Activated naive CD4-positive, alpha-beta T cell treated with anti-CD3 and anti-CD28 coated beads, Interleukin-2, amount 10 ng/mL, durations not matched to agents 7 days and 5 days (primary cell): ENCODE results near the gene TCF20.
A peak's percentile ranks its signal among the peaks of the same experiment; 100 is the strongest.

ENCODE experiments used
- CTCF ChIA-PET: fragments of 350-600 bp; sonication (Branson Sonifier 250); formaldehyde crosslinking; loops from one replicate; lab custom pipeline; 2021; ENCODE audit warnings: antibody characterized with exemption; lab: Charles Lee
- DNase-seq: peaks from one replicate; pipeline ENCODE4 v3.0.0-alpha.2; 2020
- H3K27ac Mint-ChIP-seq: one replicate; pipeline ENCODE4 v1.8.0; 2021; ENCODE audit warnings: mild to moderate bottlenecking, moderate library complexity, mixed read lengths
- H3K27me3 Mint-ChIP-seq: one replicate; pipeline ENCODE4 v1.8.0; 2021; ENCODE audit warnings: mild to moderate bottlenecking, mixed read lengths
- H3K36me3 Mint-ChIP-seq: one replicate; pipeline ENCODE4 v1.8.0; 2021; ENCODE audit warnings: mixed read lengths
- H3K4me1 Mint-ChIP-seq: one replicate; pipeline ENCODE4 v1.8.0; 2021; ENCODE audit warnings: mixed read lengths
- H3K4me3 Mint-ChIP-seq: one replicate; pipeline ENCODE4 v1.8.0; 2021; ENCODE audit warnings: mild to moderate bottlenecking, moderate library complexity, mixed read lengths
- H3K9me3 Mint-ChIP-seq: one replicate; pipeline ENCODE4 v1.8.0; 2021; ENCODE audit warnings: mixed read lengths

Gene TCF20

DNA sequence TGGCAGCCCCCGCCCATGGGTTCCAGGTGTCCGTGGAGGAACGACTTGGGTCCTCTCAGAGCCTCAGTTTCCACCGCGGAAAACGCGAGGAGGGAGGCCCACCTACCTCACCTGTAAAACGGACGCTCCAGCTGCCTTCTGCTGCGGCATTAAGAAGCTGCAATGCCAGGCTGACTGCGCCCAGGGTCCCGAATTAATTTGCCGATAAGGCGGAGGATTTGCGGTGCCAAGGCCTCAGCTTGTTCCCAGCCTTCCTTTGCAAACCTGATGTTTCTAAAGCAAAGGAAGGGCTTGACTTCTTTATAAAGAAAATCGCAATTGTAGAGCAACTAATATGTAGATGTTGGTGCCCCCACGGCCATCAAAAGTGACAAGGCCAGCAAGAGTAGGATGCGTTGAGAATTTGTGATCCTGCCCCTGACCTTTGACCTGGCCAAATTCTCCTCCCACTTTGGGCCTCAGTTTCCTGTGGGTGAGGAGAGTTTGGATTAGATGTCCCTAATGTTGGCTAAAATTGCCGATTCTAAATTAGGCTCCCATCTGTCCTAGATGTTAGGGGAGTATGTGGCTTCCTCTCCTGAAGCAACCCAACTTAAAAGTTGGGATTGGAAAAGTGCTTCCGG lies 849 bp upstream of the TCF20 start:
- DNase-seq = no peak
- CTCF ChIA-PET = no interaction called here
- H3K36me3 Mint-ChIP-seq = peaks cover 16% of the 10 kb centered on the region
- no peaks in the 10 kb centered on the region for H3K27me3 Mint-ChIP-seq
- H3K27ac Mint-ChIP-seq = peak overlapping the region; percentile 74
- H3K4me1 Mint-ChIP-seq = peaks cover 49% of the 10 kb centered on the region
- peak overlapping the region; percentile 73 for H3K4me3 Mint-ChIP-seq
- no peaks in the 10 kb centered on the region for H3K9me3 Mint-ChIP-seq

DNA sequence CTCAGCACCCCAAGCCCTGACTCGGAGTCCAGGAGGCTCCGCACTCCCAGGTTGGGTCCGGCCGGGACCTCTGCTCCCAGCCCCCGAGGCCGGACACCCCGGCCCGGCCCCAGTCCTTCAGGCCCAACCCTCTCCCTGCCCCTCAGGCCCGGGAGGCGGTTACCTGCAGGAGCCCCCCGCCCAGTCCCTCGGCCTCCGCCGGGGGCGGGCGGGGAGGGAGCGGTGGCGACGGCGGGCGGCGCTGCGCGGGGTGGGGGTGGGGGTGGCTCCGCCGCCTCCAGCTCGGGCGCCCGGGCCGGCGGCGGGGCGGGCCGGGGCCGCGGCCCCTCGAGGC lies 310 bp downstream of the TCF20 start:
- Mint-ChIP-seq H3K36me3 (peaks cover 17% of the 10 kb centered on the region), H3K4me1 (peaks cover 52% of the 10 kb centered on the region), H3K4me3 (peak overlapping the region; percentile 83), H3K9me3 (no peaks in the 10 kb centered on the region), H3K27ac (peak overlapping the region; percentile 86), H3K27me3 (no peaks in the 10 kb centered on the region)
- DNase-seq = peak; percentile 62
- CTCF ChIA-PET = no interaction called here

DNA sequence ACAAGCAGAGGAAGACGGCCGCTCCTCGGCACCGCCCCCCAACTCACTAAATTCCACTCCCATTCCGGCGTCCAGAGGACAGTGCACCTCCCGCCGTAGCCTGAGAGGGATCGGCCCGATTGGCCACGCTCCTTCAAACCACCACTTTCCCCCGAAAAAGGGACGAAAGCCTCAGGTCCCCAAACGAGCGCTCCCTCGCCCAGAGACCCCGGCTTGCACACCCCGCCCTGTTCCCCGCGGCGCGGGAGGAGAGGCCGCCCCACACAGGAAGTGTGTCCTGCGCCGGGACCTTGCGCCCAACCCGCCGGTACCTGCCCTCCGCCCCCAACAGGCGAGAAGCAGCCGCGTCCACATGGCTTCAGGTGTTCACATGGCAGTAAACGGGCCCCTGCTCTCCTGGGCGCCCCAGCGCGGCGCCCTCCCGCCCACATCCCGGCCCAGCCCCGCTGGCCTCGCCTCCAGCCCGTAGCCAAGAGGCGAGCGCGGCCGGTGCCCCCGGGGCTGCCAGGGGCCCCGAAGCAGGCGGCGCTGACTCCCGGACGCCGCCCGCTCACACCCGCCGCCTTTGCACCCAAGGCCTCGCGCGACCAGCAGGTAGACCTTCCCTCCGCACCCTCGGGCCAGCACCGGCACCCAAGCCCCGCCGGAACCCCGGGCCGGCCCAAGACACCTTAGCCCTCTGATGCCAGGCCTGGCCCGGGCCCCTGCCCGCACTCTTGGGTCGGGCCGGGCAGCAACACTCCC lies 849 bp downstream of the TCF20 start:
- Mint-ChIP-seq H3K27me3 (no peaks in the 10 kb centered on the region), H3K36me3 (peaks cover 17% of the 10 kb centered on the region), H3K4me1 (peaks cover 55% of the 10 kb centered on the region), H3K4me3 (peak overlapping the region; percentile 83), H3K27ac (peak overlapping the region; percentile 86), H3K9me3 (no peaks in the 10 kb centered on the region)
- DNase-seq = peak; percentile 87
- CTCF ChIA-PET = interaction anchor here (1.0 kb wide), 1 partner anchor 97 kb away, joined by 5 read pairs; no protein-coding TSS in a partner anchor

DNA sequence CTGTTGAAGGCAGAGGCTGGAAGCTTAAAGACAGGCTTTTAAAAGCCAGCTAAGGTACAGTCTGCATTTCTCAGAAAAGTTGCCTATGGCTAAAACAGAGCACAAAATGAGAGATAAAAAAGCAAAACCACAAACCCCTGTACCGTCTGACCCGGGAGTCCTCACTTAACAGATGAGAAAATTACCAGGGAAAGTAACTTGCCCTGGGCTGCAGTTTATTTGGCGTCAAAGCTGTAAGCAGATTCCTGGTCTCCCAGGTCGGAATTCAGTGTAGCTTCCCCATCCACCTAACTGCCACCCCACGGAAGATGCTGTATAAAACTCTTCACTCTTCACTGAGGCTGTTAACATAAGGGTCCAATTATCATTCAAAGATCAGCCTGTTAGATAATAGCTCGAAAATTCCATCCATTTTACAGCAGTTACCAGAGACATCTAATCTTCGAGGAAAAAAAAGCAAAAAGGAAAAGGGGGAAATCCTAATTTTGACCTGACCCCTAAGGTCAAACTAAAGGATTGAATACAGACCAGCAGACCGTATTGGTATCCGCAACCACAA lies 1.5 kb downstream of the TCF20 start:
- peaks cover 61% of the 10 kb centered on the region for H3K4me1 Mint-ChIP-seq
- H3K27ac Mint-ChIP-seq = peak overlapping the region; percentile 86
- no peak for DNase-seq
- CTCF ChIA-PET = interaction anchor here (0.6 to 1.0 kb wide), 2 partner anchors 76 to 97 kb away, joined by 3 to 5 read pairs; no protein-coding TSS in a partner anchor
- H3K36me3 Mint-ChIP-seq = peaks cover 18% of the 10 kb centered on the region
- no peaks in the 10 kb centered on the region for H3K27me3 Mint-ChIP-seq
- H3K4me3 Mint-ChIP-seq = peak overlapping the region; percentile 83
- no peaks in the 10 kb centered on the region for H3K9me3 Mint-ChIP-seq

DNA sequence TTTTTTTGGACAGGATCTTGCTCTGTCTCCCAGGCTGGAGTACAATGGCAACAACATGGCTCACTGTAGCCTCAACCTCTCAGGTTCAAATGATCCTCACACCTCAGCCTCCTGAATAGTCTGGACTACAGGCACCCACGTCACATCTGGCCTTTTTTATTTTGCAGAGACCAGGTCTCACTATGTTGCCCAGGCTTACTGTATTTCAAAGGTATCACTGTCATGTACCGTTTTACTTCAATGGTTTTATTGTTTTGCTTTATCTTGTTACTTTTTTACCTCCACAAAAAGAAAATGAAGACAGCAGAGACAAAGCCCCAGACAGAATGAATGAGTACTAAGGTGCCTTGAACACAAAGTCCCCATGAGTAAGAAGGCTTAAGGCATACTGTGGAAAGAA lies 5.1 kb downstream of the TCF20 start:
- H3K4me3 Mint-ChIP-seq = no peak overlapping the region

DNA sequence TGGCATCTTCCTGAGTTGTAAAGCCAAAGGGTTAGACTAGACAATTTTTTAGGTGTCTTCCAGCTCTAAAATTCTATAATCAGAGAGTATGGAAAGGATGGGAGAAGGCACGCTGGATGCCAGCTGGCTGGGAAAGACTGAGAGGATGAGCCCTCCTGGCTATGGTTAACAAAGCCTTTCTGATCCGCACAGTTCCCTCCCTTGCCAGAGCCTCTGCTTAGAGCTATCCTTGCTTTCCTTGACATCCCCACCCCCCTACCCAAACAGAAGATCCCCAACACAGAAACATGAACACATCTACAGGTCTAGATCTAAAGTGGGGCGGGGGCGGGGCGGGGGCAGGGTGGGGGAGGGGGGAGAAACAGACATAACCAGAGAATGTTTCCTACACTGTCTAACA lies 6.5 kb downstream of the TCF20 start:
- CTCF ChIA-PET = interaction anchor here (1.0 to 1.2 kb wide), 2 partner anchors 10 to 14 kb away, joined by 3 read pairs; no protein-coding TSS in a partner anchor
- H3K4me1 Mint-ChIP-seq = peaks cover 75% of the 10 kb centered on the region
- peaks cover 25% of the 10 kb centered on the region for H3K36me3 Mint-ChIP-seq
- DNase-seq = no peak
- no peaks in the 10 kb centered on the region for H3K9me3 Mint-ChIP-seq
- no peaks in the 10 kb centered on the region for H3K27me3 Mint-ChIP-seq
- no peak overlapping the region for H3K27ac Mint-ChIP-seq
- H3K4me3 Mint-ChIP-seq = no peak overlapping the region

More for the DNA sequence above, 5.1 kb downstream of the TCF20 start:
- CTCF ChIA-PET = no interaction called here
- H3K4me1 Mint-ChIP-seq = peaks cover 72% of the 10 kb centered on the region
- H3K27ac Mint-ChIP-seq = no peak overlapping the region
- no peaks in the 10 kb centered on the region for H3K9me3 Mint-ChIP-seq
- H3K27me3 Mint-ChIP-seq = no peaks in the 10 kb centered on the region
- no peak for DNase-seq
- peaks cover 25% of the 10 kb centered on the region for H3K36me3 Mint-ChIP-seq

DNA sequence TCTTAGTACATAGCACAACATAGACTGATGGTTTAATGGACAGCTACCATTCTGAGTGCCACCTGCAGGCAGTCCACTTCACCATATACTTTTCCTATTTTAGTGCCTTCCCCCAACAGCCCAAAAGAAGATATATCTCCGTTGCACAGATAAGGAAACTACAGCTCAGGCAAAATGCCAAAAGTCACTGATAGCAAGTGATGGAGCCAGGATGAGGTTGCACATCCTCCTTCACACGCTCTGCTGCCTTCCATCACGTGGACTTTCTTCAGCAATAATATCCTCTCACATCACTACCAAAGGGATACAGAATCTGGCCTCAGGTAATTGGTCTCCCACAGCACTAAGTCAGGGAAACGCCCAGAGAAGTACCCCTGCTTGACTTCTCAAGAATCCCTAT lies 7.5 kb downstream of the TCF20 start:
- H3K36me3 Mint-ChIP-seq = peaks cover 18% of the 10 kb centered on the region
- no peaks in the 10 kb centered on the region for H3K9me3 Mint-ChIP-seq
- H3K27me3 Mint-ChIP-seq = no peaks in the 10 kb centered on the region
- CTCF ChIA-PET = interaction anchor here (0.9 to 1.2 kb wide), 2 partner anchors 9 to 49 kb away, joined by 3 read pairs; no protein-coding TSS in a partner anchor
- no peak for DNase-seq
- no peak overlapping the region for H3K27ac Mint-ChIP-seq
- peaks cover 72% of the 10 kb centered on the region for H3K4me1 Mint-ChIP-seq
- no peak overlapping the region for H3K4me3 Mint-ChIP-seq

DNA sequence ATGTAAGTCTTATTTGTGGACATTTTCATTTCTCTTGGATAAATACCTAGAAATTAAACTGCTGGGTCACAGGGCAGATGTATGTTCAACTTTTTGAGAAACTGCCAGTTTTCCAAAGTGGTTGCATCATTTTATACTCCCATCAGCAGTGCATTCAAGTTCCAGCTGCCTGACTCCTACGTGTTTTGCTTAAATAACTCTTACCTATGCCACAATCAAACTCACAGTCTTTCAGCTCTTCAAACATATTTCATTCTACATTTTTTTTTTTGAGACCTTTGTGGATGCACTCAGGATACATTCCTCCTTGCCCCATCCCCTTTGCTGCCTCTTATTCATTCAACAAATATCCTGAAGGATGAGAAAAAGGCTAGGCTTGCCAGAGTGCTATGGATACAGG lies 9.2 kb downstream of the TCF20 start:
- Mint-ChIP-seq H3K27me3 (no peaks in the 10 kb centered on the region), H3K27ac (no peak overlapping the region)
- CTCF ChIA-PET = no interaction called here

DNA sequence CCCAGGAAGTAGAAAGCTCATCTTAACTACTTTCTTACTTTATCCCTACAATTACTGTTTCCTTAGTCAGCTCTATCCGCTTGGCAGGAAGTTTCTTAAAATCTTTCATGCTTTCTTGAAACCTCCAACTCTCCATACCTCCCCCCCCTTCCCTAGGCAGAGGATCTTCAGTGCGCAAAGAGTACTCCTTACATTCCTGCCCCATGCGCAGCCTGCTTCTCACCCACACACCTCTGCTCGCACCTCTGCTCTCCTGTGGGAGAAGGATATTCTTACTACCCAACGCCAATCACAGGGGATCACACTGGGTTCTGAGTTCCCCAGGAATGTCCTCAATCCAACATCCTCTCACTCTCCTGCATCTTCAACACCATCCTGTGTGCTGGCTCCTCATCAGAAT lies 12.3 kb downstream of the TCF20 start:
- no peak for DNase-seq
- Mint-ChIP-seq H3K4me3 (no peak overlapping the region), H3K27me3 (no peaks in the 10 kb centered on the region), H3K27ac (no peak overlapping the region), H3K4me1 (peaks cover 47% of the 10 kb centered on the region), H3K36me3 (peaks cover 12% of the 10 kb centered on the region), H3K9me3 (no peaks in the 10 kb centered on the region)
- CTCF ChIA-PET = interaction anchor here (0.6 to 0.8 kb wide), 2 partner anchors 66 to 292 kb away, joined by 3 read pairs; no protein-coding TSS in a partner anchor

More for the DNA sequence above, 9.2 kb downstream of the TCF20 start:
- Mint-ChIP-seq H3K4me1 (peaks cover 72% of the 10 kb centered on the region), H3K9me3 (no peaks in the 10 kb centered on the region), H3K4me3 (no peak overlapping the region), H3K36me3 (peaks cover 9% of the 10 kb centered on the region)
- no peak for DNase-seq

DNA sequence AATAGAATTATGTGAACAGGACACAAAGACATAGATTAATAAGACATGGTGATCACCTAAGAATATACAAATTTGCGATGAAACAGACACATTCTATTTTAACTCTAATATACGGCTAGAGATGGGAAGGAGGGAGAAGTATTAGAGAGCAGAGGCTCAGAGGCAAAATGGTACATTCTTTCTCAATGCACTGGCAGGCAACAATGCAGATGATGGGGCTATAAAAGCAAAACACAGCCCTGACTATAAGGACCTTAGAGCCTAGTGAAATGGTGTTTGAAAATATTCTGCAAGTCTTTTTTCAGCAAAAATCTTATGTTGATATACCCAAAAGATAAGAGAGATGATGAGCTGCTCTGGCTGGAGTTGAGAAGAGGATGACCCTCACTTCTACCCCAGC lies 13.1 kb downstream of the TCF20 start:
- H3K27me3 Mint-ChIP-seq = no peaks in the 10 kb centered on the region

DNA sequence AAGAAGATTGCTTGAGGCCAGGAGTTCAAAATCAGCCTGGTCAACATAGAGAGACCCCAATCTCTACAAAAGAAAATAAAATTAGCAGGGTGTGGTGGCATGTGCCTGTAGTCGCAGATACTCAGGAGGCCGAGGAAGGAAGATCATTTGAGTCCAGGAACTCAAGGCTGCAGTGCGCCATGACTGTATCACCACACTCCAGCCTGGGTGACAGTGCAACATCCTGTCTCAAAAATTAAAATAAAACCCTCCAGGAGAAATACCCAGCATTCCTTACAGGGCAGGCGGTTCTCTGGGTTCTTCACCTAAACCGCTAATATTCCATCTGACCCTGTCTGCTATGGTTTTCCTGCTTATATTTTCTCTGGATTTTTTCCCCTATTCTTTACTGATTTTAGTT lies 13.5 kb downstream of the TCF20 start:
- Mint-ChIP-seq H3K27ac (no peak overlapping the region), H3K36me3 (peaks cover 6% of the 10 kb centered on the region), H3K9me3 (no peaks in the 10 kb centered on the region), H3K27me3 (no peaks in the 10 kb centered on the region), H3K4me3 (no peak overlapping the region), H3K4me1 (peaks cover 36% of the 10 kb centered on the region)
- CTCF ChIA-PET = no interaction called here
- no peak for DNase-seq

More for the DNA sequence above, 13.1 kb downstream of the TCF20 start:
- no peak for DNase-seq
- H3K27ac Mint-ChIP-seq = no peak overlapping the region
- CTCF ChIA-PET = interaction anchor here (0.6 to 0.8 kb wide), 2 partner anchors 66 to 291 kb away, joined by 3 read pairs; no protein-coding TSS in a partner anchor
- H3K36me3 Mint-ChIP-seq = peaks cover 7% of the 10 kb centered on the region
- no peaks in the 10 kb centered on the region for H3K9me3 Mint-ChIP-seq
- H3K4me1 Mint-ChIP-seq = peaks cover 41% of the 10 kb centered on the region
- no peak overlapping the region for H3K4me3 Mint-ChIP-seq

DNA sequence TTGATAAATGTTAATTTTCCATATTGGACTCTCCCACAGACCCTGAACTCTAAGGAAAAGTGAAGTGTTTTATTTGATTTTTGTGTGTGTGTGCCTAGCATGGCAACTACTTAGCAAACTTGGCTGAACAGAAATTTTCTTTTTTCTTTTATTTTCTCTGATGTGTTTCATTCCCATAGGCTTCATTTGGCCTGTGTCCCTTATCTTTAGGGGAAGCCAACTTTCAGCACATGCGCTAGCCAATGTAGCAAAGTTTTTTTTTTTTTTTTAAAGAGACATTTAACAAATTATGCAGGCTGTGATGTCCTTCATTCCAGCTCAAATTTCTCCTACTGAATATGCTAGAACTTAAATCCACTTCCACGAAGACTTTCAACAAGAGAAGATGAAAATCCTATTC lies 14.2 kb downstream of the TCF20 start:
- no peak for DNase-seq
- H3K36me3 Mint-ChIP-seq = peaks cover 6% of the 10 kb centered on the region
- no peak overlapping the region for H3K4me3 Mint-ChIP-seq
- no peaks in the 10 kb centered on the region for H3K9me3 Mint-ChIP-seq
- no peak overlapping the region for H3K27ac Mint-ChIP-seq
- CTCF ChIA-PET = no interaction called here
- H3K4me1 Mint-ChIP-seq = peaks cover 34% of the 10 kb centered on the region
- H3K27me3 Mint-ChIP-seq = no peaks in the 10 kb centered on the region

DNA sequence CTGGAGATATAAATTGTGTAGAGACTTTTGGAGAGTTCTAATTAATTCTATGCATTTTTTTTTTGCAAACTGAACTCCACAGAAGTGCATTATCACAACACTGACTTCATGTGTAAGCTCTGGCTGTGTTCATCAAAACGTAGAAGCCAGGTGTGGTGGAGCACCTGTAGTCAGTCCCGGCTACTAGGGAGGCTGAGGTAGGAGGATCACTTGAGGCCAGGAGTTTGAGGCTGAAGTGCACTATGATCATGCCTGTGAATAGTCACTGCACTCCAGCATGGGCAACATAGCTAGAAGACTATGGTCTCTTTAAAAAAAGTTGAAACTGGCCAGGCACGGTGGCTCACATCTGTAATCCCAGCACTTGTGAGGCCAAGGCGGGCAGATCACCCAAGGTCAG lies 20.6 kb downstream of the TCF20 start:
- CTCF ChIA-PET = interaction anchor here (0.6 kb wide), 1 partner anchor 15 kb away, joined by 3 read pairs; no protein-coding TSS in a partner anchor
- peaks cover 17% of the 10 kb centered on the region for H3K36me3 Mint-ChIP-seq
- H3K27ac Mint-ChIP-seq = no peak overlapping the region
- H3K4me3 Mint-ChIP-seq = no peak overlapping the region
- no peaks in the 10 kb centered on the region for H3K27me3 Mint-ChIP-seq
- no peaks in the 10 kb centered on the region for H3K9me3 Mint-ChIP-seq
- DNase-seq = no peak
- peaks cover 8% of the 10 kb centered on the region for H3K4me1 Mint-ChIP-seq

DNA sequence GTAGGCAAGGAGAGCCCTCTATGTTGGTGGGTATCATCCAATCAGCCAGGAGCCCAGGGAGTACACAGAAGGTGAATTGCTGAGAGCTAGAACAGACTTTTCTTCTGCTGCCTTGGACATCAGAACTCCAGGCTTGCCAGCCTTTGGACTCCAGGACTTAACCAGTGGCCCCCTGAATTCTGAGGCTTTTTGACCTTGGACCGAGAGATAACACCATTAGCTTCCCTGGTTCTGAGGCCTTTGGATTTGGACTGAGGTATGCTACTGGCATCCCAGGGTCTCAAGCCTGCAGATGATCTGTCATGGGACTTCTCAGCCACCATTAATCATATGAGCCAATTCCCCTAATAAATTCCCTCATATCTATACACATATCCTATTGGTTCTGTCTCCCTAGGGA lies 21.5 kb downstream of the TCF20 start:
- H3K9me3 Mint-ChIP-seq = no peaks in the 10 kb centered on the region
- H3K4me3 Mint-ChIP-seq = no peak overlapping the region
- H3K27ac Mint-ChIP-seq = no peak overlapping the region
- no peak for DNase-seq
- CTCF ChIA-PET = no interaction called here
- H3K27me3 Mint-ChIP-seq = no peaks in the 10 kb centered on the region
- peaks cover 12% of the 10 kb centered on the region for H3K4me1 Mint-ChIP-seq
- H3K36me3 Mint-ChIP-seq = peaks cover 17% of the 10 kb centered on the region
